Effector CD4-positive, alpha-beta T cell (primary cell): ENCODE results near the gene MOGAT3.

Experiments
- DNase-seq: peaks from one replicate; pipeline ENCODE4 v3.0.0-alpha.2; 2020

MOGAT3 gene

DNA sequence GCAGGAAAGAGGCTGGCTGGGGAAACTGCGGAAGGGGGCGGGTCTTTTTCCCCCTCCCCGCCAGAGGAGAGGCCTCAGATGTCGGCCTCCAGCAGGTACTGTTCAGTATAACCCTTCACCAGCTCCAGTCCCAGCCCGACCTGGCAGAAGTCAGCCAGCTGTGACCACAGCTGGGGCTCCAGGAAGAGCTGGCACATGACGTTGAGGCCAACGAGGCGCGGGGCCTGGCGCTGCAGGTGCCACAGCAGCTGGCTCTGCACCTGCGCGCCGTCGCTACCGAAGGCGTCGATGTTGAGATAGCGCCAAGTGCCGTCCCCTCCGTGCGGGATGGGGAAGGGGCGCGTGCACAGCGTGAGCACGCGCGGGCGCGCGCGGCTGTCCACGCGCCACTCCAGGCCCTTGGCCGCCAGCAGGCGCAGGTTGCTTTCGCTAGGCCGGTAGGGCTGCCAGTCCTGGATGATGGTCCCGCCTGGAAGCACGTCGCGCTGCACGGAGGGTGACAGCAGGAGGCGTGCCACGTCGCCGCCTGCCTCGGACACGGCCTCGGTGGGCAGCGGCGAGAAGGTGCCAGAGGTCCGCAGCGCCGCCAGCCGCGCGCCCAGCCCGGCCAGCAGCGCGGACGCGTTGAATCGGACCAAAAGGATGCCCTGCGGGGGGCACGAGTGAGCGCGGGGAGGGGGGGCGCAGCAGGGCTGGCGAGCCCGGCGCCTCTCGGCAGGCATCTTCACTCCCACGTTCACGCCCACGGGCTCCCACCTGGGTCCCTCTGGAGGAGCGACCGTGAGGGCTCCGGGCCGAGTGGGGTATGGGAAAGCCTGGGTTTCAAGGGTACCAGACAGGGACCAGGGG lies 28.6 kb downstream of the MOGAT3 start:
- no peak for DNase-seq

- no peak for DNase-seq
These were observed 29.4 kb downstream of the MOGAT3 start for GRCh38 chr7:101171442-101171837.

DNA sequence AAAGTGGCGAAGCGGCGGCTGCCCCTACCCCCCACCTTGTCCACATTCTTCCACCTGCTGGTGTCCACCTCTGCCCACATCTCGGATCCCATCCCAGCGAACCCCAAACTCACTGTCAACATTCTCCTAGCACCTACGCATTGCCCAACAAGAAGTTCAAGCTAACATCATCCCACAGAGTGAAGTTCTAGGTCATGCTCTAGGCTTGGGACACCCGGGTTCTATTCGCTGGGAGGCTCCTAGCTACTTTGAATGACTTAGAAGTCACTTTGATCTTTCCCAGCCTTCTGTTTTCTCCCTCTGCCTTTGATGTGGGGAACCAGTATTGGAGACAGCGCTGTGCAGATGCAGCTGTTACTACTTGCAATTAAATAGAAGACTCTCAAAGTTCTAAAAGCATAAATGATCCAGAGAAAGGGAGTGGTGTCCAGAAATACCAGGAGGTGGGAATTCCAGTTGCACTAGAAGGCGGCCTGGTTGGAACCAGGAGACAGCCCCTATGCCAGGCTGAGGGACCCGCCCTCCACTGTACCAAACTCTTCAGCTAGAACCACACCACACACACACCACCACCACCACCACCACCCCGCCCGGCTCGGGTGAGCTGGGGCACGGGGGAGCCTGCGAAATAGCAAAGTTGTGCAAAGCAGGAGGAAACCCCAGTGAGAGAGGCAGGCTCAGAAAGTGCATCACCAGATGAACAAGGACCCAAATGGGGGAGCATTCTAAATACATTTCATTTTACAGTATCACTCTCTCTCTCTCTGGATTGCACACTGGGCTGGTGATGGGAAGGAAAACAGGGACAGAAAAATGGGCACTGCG lies 30.0 kb downstream of the MOGAT3 start:
- no peak for DNase-seq

GRCh38 chr7:101169838-101170551 lies 30.8 kb downstream of the MOGAT3 start:
- DNase-seq = peak; percentile 71

GRCh38 chr7:101169110-101169837 lies 31.6 kb downstream of the MOGAT3 start:
- no peak for DNase-seq

GRCh38 chr7:101168412-101169049 lies 32.3 kb downstream of the MOGAT3 start:
- no peak for DNase-seq

DNA sequence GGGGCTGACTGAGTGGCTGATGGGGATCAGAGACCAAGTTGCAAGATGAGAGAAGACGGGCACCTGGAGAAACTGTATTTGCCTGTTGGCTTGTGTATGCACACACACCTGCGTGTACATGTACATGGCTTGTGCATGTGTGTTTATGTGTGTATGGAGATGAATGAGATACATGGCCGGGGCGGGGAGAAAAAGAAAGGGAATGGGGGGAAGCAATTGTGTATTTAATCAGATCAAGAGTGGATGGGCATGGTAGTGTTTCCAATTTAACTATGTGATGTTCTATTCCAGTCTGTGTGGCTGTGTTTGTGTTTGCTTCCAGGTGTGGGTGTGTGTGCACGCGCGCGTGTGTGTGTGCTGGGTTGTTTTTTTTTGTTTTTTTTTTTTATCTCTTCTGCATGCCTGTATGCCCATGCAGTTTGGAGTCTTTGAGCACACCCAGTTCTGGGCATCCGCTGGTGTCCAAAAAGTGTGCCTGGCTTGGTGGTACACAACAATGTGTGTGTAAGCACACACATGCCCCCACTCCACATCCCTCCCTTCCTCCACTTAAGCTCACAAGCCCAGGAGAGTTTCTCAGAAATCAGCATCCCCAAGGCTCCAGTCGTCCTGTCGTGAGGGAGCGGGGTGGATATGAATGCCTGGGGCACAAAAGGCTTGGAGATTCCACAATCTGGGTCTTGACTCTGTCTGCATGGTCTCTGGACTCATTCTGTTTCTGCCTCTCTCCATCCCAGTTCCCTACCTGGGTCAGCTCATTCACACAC lies 33.0 kb downstream of the MOGAT3 start:
- no peak for DNase-seq

GRCh38 chr7:101166909-101167644 lies 33.8 kb downstream of the MOGAT3 start:
- DNase-seq = no peak

DNA sequence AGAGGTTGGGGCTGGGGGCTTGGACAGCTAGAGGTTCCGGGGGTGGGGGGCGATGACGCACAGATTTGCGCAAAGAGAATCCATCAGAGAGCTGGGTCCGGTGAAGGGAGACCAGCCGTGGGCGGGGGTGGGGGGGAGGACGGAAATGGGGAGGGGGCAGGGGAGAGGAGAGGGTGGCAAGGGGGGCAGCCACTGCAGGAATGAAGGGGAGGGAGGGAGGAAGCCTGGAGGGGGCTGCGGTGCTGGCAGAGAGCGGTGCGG lies 34.3 kb downstream of the MOGAT3 start:
- no peak for DNase-seq

- DNase-seq = no peak
These were observed 34.7 kb downstream of the MOGAT3 start for GRCh38 chr7:101165958-101166647.

DNA sequence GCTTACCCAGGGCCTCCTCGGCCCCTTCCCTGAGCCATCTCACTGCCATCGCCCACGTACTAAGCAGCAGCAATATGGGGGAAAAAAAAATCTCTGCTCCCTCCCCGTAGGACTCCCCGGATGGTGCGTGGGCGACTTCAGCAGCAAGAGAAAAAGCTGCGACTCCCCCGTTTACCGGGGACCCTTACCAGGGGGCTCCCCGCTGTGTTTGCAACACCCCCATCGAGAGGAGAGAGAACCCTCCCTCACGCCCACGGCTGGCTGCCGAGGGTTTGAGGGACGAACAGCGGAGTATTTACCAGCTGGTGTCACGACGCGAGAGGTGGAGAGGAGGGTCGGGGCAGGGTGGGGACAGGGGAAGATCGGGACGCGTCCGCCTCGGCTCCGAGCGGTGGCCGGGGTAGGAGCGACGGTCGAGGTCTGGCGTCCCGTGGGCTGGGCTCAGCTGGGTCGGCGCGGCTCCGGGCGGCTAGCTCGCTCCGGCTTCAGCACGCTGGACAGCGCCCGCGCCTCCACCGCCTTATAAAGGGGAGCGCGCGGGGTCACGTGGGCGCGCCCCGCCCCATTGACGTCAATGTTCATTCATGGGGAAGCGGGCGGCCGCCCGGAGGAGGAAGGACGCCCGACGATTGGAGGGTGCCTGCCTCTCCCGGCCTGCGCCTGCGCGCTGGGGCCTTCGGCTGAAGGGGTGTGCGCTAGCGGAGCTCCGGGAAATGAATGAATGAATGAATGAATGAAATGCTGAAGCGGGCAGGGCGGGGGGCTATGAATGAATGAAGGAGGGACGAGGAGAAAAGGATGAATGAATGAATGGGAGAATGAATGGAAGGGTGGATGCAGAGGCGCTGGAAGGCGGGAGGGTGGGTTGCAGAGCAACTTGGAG lies 35.5 kb downstream of the MOGAT3 start, which contains the start of gene VGF:
TSS of gene VGF (minus strand) at position 495 of the 883 bp plus-strand sequence. CDS start 726 bp downstream, outside the sequence.
- peak; percentile 87 for DNase-seq

- DNase-seq = no peak
These were observed 36.6 kb downstream of the MOGAT3 start for GRCh38 chr7:101164071-101164840.

DNA sequence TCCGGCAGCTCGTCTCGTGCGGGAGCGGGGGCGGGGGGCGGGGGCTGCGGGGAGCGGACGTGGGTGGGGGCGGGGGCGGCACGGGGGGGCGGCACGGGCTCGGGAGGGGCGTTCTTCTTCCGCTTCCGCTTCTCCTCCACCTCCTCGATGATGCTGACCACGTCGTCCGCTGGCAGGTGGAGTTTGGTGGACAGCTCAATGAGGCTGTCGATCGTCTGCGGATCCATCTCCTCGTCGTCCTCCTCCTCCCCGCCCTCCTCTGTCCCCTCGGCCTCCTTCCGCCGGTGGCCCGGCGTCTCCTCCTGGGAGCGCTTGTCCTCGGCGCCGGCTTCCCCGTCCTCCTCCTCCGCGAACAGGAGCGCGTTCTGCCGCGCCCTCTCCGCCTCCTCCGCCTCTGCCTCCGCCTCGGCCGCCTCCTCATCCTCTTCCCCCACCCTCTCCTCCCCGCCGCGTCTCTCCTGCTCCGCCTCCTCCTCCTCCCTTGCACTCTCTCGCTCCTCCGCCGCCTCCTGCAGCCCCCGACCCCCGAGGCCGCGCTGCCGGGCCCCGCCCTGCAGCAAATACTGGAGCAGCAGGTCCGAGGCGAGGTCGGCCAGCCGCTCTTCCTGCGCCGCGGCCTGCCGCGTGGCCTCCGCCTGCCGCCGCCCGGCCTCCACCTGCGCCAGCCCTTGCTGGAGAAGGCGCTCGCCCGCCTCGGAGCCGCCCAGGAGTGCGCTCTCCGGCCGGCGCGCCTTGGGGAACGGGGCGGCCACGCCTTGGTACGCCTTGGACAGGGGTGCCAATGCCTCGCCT lies 37.4 kb downstream of the MOGAT3 start:
- DNase-seq = no peak

GRCh38 chr7:101162551-101163278 lies 38.1 kb downstream of the MOGAT3 start:
- DNase-seq = no peak

DNA sequence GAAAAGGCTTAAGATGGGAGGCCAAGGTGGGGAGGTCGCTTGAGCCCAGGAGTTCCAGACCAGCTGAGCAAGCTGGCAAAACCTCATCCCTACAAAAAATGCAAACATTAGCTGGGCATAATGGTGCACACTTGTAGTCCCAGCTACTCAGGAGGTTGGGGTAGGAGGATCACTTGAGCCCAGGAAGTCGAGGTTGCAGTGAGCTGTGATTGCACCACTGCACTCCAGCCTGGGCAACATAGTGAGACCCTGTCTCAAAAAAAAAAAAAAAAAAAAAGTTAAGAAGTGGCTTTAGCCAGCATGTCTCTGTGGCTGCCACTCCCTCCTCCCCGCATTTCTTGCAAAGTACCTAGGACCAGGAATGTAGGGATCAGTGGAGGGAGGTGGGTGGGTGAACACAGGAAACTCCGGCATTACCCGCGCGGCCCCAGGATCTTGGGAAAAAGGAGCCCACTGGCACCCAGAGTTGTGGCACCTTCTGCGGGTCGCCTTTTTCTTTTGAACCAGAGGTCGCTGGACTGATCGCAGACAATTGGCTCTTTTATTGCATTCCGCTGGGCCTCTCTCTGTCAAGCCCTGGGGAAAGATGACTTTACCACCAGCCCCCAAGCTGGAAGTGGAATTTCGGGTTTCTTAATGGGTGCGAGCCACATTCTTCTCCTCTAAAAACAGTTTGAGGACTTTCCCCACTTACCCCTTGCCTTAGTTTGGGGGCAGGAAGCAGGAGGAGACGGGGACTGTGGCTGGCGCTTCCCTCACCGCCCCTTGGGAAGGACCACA lies 39.0 kb downstream of the MOGAT3 start:
- DNase-seq = no peak

DNA sequence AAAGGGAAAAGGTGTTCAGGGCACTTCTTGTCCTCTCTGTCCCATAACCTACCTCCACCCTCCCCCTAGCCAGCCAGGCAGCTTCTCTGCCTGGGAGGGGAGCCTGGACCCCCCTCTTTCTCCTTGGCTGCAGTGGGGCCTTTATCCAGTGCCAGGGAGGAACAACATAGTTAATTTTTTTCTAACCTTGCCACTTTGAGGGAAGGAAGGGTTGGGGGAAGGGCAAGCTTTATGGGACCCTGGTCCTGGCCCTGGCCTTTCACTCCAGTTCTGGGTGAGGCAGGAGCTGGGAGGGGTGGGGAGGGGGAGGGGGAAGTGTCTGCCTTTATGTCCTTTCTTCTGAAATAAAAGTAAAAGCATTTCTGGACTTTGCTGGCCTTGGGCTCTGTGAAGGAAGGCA lies 39.9 kb downstream of the MOGAT3 start:
- no peak for DNase-seq
